ENCODE measurements around the gene MAD1L1.

DNA sequence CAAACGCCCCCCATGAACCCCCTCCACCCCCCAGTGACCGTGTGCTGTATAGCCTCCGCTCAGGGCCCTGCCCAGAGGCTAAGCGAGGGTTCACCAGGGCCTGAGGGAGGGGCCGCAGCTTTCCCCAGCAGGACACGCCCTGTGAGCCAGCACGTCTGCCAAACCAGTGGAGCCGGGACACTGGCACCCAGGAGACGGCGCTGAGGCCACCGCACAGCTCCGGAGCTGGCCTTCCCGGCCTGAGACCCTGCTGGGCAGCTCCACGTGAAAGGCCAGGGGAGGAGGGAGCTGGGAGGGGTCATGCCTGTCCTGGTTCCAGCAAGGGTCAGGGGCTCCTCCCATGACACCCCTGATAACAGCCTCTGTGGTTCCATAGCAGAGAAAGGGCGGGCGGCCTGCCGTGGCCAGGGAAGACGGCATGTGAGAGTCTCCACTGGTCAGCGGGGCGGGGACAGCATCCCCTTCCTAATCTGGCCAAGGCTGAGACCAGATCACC, 284.4 kb downstream of the MAD1L1 start:
- TF ChIP-seq, protein P1, sequence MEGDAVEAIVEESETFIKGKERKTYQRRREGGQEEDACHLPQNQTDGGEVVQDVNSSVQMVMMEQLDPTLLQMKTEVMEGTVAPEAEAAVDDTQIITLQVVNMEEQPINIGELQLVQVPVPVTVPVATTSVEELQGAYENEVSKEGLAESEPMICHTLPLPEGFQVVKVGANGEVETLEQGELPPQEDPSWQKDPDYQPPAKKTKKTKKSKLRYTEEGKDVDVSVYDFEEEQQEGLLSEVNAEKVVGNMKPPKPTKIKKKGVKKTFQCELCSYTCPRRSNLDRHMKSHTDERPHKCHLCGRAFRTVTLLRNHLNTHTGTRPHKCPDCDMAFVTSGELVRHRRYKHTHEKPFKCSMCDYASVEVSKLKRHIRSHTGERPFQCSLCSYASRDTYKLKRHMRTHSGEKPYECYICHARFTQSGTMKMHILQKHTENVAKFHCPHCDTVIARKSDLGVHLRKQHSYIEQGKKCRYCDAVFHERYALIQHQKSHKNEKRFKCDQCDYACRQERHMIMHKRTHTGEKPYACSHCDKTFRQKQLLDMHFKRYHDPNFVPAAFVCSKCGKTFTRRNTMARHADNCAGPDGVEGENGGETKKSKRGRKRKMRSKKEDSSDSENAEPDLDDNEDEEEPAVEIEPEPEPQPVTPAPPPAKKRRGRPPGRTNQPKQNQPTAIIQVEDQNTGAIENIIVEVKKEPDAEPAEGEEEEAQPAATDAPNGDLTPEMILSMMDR (IDR thresholded peaks at IDR 0.05 in 8 of 11, conservative IDR thresholded peaks at IDR 0.05 in 3 of 11), result no peak
- peak in 1 of 3 donors; percentile 20 for TF ChIP-seq POLR2AphosphoS5 (IDR thresholded peaks at IDR 0.05)
